Hippocampal formation (tissue), 2 donors: ENCODE data around the gene VSX1.
A peak's percentile ranks its signal among the peaks of the same experiment; 100 is the strongest.

Experiments
- DNase-seq, 2 donors: peaks; one replicate each; lab custom pipeline; 2025; lab: John Stamatoyannopoulos, UW

VSX1 gene

DNA sequence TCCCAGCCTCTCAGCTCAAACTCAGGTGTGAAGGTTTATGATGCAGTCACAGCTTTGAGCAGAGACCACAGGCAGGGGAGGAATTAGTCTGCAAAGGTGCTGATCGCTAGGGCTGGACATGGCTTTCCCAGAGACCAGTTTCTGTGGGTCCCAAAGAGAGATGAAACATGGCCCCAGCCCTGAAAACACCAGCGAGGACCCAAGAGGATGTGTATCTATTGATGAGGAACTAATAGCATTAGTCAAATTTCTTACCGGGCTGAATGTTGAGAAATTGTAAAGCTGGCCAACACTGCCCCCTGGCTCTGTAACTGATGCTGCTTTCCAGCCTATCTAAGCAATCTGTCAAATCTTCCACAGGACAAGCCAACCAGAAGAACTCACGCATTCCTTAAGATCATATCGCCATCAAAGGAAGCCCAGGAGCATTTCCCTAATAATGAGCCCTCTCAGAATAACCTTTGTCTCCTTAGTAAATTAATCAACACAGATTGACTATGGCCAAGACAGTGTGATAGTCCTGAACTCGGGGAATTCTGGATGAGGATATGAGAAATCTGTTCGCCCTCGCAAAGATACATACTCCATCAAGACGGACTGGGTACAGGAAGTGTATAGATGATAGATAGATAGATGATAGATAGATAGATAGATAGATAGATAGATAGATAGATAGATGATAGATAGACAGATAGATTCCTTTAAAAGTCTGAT, 16.2 kb downstream of the VSX1 start:
- peak; percentile 59 to 63 for DNase-seq

DNA sequence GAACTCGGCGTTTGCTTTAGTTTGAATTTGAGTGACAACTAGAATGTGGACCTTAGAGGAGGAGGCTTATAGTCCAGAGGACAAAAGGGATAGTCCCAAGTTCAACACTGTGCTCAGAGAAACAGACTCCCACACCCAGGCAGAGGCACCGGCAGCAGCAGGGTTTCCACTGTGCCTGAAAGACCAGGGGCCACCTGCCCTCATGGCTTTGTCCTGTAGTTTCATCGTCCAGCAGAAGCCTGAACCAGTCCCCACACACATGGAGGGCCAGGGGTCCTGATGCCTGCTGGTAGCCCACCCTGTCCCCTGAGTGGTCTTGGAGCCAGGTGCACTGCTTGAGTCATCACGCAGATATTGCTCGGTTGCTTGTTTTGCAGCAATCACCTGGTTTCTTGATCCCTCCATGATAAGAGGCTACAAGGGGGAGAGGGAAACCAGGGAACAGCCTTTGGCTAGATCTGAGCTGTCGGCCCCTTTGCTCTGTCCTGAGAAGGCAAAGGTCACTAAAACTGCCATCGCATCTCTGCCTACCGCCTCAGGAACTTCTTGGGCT, 16.8 kb downstream of the VSX1 start:
- no peak for DNase-seq

GRCh38 chr20:25064561-25065071, 17.3 kb downstream of the VSX1 start:
- DNase-seq = no peak

DNA sequence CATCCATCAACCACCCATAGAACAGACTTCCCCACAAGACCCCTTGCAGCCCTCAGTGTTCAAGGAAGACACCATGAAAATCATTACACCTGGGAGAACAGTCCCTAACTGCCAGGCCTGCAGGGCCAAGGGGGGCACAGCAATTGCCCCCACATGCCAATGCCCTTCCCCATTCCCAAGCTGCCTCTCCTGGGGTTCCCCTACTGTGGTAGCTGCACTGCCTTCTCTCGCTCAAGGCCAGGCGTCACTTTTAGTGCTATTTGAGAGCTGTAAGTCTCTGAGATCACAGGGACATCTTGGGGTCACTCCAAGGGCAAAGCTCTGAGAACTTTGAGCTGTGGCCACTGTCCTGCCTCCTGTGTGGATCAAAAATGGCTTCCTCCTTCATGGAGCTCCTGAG, 18.0 kb downstream of the VSX1 start:
- DNase-seq = no peak

DNA sequence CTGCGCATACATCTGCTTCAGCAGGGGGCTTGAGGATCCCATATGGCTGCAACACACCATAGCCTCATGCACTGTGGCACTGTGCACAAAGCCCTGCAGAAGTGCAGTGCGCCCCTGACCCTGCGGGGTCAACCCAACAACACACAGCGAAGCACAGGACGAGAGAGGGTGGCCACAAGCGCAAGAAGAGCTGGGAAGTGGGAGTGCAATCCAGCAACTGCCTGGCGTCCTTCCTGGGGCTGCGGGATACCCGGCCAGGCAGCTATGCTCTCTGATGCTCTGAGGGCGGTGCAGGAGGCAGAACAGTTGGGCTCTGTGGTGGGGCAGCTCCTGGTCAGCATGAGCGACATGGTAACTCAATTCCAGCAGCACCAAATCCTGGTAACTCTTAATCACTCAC, 18.4 kb downstream of the VSX1 start:
- no peak for DNase-seq

DNA sequence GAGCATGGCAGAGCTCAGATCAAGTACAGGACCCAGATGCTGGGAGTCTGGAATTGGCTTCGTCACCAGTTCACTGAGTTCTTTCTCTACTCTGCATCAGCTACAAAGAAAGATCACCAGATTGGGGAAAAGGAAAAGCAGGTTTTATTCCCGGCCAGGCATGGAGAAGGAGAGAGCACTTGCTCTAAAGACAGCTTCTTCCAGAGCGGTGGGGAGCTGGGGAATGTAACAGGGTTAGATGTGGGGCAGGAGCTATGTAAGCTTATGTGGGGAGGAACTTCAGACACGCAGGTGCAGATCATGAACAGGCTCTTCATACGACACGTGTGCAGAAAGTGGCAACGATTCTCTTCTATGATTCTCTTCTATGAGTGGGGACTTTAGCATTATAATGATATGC, 19.1 kb downstream of the VSX1 start:
- DNase-seq = no peak

DNA sequence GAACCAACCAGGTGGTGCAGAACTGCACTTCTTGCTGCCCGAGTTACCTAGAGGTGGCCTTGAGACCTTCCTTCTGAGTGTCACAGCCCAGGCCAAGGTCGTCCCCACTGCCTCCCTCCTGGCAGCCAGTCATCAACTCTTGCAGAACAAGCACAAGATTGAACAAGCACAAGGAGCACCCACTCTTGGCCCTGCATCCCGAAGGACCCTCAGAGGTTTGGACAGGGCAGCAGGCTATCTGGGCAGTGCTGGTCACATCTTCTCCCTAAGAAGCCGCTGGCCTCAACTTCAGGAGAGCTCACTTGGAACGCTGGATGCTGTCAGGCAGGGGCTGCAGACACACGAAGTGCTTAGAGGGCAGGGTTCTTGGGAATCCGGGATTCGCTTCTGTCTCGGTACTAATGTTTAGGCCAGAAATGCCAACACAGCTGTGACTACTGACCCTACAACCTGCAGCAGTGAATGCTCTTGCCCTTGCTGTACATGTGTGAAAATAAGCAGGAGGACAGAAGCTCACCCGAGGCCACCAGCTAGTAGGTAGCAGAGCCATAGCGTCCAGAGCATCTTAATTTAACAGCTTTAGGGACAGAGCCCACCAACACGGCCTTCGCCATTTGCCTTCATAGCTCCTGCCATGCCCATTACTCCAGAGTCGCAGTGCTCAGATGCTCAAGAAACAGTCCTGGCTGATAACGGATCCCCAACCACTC, 20.0 kb downstream of the VSX1 start:
- DNase-seq = no peak

- no peak for DNase-seq
Measured at GRCh38 chr20:25061103-25061799, 20.7 kb downstream of the VSX1 start.

DNA sequence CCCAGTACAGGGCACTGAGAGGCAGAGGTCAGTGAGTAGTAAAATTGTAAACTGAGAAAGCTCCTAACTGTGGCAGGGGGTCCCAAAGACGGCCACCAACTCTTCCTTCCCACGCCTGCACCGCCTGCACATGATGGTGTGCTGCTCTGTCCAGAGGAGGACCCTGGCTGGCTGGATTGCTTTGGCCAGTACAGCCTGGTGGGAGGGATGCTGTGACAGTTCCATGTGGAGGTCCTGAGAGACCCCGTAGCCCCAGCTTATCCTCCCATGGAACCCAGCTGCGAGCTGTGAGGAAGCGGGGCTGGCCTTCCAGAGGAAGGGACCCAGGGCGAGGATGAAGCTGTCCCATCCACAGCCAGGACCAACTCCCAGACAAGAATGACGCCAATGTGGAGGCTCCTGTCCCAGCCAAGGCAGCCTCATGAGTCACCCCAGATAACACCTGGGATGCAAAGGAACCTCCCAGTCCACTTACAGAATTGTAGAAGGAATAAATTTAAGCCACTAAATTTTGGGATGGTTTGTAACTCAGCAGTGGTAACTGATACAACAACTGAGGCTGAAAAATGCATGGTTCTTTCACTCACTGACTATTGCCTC, 22.0 kb downstream of the VSX1 start:
- no peak for DNase-seq

GRCh38 chr20:25058847-25059810, 22.8 kb downstream of the VSX1 start:
- DNase-seq = no peak

DNA sequence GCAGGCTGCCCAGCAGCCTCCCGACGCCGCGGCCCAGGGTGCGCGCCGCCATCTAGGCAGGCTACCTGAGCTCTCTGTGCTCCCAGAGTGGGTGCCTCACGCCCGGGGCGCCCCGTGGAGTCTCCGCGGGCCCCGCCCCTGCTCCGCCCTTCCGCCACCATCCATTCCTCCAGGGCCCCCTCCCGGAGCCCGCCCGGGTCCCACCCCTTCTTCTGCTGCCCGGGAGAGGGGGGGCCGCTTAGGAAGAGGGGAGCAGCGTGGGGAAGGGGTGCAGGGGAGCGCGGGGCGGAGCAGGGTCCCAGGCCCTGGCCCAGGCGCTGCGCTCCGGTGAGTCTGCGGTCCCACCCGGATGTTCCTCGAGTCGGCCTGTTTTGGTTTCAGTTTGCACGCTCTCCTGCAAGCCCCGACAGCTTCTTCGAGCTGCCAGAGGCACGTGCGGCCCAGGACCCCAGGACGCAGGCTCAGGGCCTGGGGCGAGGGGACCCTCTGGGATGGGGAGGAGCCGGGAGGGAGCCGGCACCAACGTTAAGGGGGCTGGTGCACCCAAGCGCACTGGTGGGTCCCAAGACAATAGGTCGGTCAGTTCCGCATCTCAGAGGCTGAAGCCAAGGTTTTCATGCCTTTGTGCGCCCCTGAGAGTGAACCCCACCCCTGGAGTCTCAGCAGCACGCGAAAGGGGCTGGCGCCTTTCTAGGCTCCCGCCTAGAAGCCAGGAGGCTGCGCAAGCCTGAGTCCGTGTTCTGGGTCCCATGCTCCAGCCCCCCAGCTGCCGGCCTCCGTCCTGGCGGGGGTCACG, 23.7 kb downstream of the VSX1 start, which contains the start of gene ACSS1:
TSS of gene ACSS1 (minus strand) at position 89 of the 796 bp plus-strand sequence. CDS start at position 52, 37 bp downstream.
- peak; percentile 33 to 61 for DNase-seq

DNA sequence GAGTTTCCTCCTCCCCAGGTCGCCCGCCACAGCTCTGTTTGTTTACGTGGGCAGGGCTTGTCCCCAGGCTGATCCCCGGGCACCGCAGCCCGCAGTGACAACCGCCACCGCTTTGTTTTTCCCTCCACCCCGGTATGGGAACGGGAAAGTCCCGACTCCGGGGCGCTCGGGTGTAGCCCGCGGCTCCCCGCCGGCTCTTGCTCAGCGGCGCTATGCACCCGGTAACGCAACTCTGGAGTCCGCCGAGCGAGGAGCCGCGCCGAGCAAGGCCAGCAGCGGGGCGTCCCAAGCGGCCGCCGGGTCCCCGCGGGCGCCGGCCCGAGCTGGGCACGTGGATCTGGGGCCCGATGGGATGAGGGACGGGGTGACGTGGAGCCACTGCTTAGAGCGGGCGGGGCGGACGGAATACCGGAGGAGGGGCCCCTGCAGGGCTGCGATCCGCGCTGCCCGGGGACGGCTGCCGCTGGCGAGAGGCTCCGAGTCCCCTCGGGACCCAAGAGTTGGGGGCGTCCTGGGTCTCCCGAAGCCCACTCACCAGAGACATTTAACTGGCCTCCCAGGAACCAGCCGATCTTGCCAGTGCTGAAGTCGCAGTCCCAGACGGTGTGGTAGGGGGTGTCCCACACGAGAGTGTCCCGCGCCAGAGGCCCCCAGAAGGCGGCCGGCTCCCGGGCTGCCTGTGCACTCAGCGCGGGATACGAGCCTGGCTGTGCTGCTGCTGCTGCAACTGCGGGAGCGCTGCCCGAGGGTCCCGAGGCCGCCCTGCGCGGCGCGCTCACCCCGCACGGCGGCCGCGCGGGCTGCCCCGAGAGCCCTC, 24.5 kb downstream of the VSX1 start:
- peak; percentile 66 to 79 for DNase-seq

- no peak for DNase-seq
Measured at GRCh38 chr20:25056690-25057233, 25.2 kb downstream of the VSX1 start.

DNA sequence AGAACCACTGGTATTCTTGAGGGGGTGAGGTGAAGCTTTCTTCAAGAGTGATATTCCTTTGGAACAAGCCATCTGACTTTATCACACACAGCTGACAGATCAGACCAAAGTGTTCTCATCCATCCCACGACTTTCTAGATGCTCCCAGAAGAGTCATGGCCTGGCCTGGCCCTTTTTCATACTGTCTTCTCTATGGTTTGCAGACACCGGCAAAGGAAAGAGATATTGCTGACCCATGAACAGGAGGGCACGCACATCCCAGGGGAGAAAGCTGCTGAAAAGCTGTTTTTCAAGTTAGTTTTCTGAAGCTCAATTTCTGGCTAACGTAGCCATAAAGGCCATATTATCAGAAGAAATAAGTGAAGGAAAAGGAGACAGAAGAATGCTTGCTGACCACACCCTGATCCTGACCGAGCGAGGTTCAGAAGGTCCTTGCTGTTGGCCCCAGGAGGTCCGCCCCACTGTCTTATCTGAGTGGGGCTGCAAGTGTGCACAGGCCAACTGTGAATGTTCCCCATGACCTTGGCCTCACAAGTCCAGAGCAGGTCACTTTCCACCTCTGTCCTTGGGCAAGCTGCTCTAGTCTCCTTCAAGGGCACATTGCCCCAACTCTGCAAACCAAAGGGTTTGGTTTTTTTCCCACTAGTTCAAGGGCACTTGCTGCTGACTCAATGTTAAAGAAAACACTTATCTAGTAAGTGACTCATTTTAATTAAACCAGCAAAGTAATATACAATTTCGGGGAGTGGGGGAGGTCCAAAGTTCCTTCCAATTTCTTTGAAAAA, 26.0 kb downstream of the VSX1 start:
- DNase-seq = no peak

- no peak for DNase-seq
Measured at GRCh38 chr20:25054995-25055629, 26.8 kb downstream of the VSX1 start.

DNA sequence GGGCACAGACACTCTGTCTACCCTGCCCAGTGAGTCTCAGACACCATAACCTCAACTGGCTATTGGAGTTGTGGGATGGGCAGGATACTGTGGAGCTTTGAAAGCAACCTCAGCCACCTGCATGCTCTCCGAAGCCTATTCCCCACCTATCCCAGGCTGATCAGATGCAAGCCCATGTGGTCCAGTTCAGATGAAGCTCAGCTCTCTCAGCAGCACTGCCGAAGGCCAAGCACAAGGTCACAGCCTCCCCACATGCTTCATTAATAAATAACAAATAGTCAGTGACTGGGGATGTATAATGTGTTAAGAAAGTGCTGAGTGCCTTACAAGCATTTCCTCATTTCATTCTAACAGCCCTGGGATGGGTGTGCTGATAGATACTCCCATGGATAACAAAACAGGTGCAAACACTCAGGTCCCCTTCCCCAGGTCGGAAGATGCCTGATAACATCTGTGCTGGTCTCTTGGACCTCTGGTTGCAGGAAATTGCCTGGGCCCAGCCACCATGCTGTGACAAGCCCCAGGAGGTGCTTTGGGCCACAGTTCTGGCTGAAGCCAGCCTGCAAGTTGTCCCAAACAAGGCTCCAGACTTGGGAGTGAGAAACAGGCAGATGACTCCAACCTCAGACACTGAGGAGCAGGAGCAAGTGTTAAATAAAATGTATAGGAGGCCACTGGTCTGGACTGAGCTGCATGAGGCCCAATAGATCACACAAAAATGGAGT, 27.7 kb downstream of the VSX1 start:
- no peak for DNase-seq
